Mucosa of gallbladder (tissue), 1 donor: ENCODE measurements around the gene PCNX3. TPM values are rescaled to one million over a fixed set of nuclear protein-coding genes. Genes with fewer than 3 reads are reported as not detected.

Source experiments
- DNase-seq: peaks from one replicate; pipeline ENCODE4 v3.0.0-alpha.2; 2020; ENCODE audit warnings: low spot score
- total RNA-seq: library from RNA; stranded (reverse); gene quantifications from one replicate; pipeline ENCODE4 v1.2.1, GENCODE V29; 2021
- donor health status: DM: no; HTN: no; CAD: no.

PCNX3 gene
- total RNA-seq, 1 donor from 2014 or later: 52.5 TPM

GRCh38 chr11:65639623-65640482, 24.3 kb downstream of the PCNX3 start:
- DNase-seq: peak; percentile 42

GRCh38 chr11:65640483-65641296, 25.1 kb downstream of the PCNX3 start:
- DNase-seq: peak; percentile 61

- no peak for DNase-seq
Observed at GRCh38 chr11:65641297-65642013, 25.9 kb downstream of the PCNX3 start.

- no peak for DNase-seq
Observed at GRCh38 chr11:65642014-65642671, 26.6 kb downstream of the PCNX3 start.

- DNase-seq: no peak
Observed at GRCh38 chr11:65643971-65644370, 28.4 kb downstream of the PCNX3 start.

- DNase-seq: no peak
Observed at GRCh38 chr11:65644837-65645236, 29.3 kb downstream of the PCNX3 start.

GRCh38 chr11:65645710-65646109, 30.1 kb downstream of the PCNX3 start:
- no peak for DNase-seq

- DNase-seq: no peak
Observed at GRCh38 chr11:65646288-65646957, 30.8 kb downstream of the PCNX3 start.

- peak; percentile 51 for DNase-seq
Observed at GRCh38 chr11:65646958-65647701, 31.6 kb downstream of the PCNX3 start.

GRCh38 chr11:65648997-65649493, 33.5 kb downstream of the PCNX3 start:
- no peak for DNase-seq

- no peak for DNase-seq
Observed at GRCh38 chr11:65649656-65650546, 34.3 kb downstream of the PCNX3 start.

- DNase-seq: no peak
Observed at GRCh38 chr11:65650547-65651338, 35.2 kb downstream of the PCNX3 start.

- DNase-seq: no peak
Observed at GRCh38 chr11:65651339-65651588, 35.7 kb downstream of the PCNX3 start.

GRCh38 chr11:65651589-65652510, 36.3 kb downstream of the PCNX3 start:
- DNase-seq: peak; percentile 69

- peak; percentile 95 for DNase-seq
Observed at GRCh38 chr11:65652511-65653228, 37.1 kb downstream of the PCNX3 start.
